GM06990 (cell line): ENCODE results near the gene CBX8.

ENCODE experiments used
- DNase-seq: peaks from one replicate; pipeline ENCODE4 v3.0.0-alpha.2; 2011; ENCODE audit not compliant: insufficient read length; ENCODE audit errors: extremely low read depth
- H3K27me3 ChIP-seq: replicated peaks from 2 replicates; pipeline ENCODE4 v1.6.0; 2011; ENCODE audit warnings: low read length; ENCODE audit not compliant: control insufficient read depth, insufficient read depth
- H3K36me3 ChIP-seq: 2 replicates; pipeline ENCODE4 v1.5.1; 2011; ENCODE audit warnings: low read length; ENCODE audit not compliant: control insufficient read depth, insufficient read depth
- H3K4me3 ChIP-seq: replicated peaks from 2 replicates; pipeline ENCODE4 v1.5.1; 2011; ENCODE audit warnings: low read depth, mild to moderate bottlenecking, control low read depth, low read length
- TF ChIP-seq, protein P1 (sequence below): IDR thresholded peaks from 2 replicates; pipeline ENCODE4 v1.5.1; 2011; ENCODE audit warnings: low read length, control low read depth, mild to moderate bottlenecking, inconsistent platforms; ENCODE audit not compliant: insufficient read depth, poor library complexity, severe bottlenecking

The CBX8 gene

DNA sequence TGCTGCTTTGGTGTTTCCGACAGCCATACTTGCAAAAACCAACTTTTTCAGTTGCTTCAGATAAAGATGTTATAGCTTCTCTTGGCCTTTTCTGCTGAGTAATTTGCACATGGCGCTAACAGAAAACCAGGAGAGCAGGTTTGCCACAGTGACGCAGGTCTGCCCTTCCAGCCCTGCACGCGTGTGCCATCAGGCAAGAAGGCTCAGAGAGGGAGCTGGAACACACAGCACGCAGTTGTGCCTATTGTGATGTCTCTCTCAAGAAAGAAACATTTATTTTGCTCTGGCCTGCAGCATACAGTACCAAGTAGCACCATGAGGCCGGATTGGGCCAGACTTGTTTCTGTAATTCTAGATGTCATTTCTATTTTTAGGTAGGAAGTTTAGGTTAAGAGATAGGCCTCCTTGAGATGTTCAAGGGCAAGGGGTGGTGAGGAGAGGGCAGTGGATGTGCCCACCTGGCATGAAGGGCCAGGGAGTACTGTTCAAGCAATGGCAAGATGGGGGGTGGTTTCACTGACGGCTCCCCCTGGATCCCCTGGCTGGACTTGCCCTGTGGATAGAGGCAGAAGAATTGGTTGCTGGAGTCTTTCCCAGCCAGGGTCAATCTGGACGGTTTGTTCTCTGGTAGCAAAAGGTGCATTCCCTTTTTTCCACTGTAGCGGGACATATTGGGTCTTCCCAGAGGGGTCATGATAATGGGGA is 17.1 kb downstream of the CBX8 start:
- DNase-seq = no peak
- H3K4me3 ChIP-seq = no peak overlapping the region
- no peaks in the 10 kb centered on the region for H3K36me3 ChIP-seq
- TF ChIP-seq, protein P1, sequence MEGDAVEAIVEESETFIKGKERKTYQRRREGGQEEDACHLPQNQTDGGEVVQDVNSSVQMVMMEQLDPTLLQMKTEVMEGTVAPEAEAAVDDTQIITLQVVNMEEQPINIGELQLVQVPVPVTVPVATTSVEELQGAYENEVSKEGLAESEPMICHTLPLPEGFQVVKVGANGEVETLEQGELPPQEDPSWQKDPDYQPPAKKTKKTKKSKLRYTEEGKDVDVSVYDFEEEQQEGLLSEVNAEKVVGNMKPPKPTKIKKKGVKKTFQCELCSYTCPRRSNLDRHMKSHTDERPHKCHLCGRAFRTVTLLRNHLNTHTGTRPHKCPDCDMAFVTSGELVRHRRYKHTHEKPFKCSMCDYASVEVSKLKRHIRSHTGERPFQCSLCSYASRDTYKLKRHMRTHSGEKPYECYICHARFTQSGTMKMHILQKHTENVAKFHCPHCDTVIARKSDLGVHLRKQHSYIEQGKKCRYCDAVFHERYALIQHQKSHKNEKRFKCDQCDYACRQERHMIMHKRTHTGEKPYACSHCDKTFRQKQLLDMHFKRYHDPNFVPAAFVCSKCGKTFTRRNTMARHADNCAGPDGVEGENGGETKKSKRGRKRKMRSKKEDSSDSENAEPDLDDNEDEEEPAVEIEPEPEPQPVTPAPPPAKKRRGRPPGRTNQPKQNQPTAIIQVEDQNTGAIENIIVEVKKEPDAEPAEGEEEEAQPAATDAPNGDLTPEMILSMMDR = no peak
- H3K27me3 ChIP-seq = peaks cover 1% of the 10 kb centered on the region; the same call in 1 of the 2 replicates

- no peak for DNase-seq
- Histone ChIP-seq H3K27me3 (peaks cover 1% of the 10 kb centered on the region; the same call in 1 of the 2 replicates), H3K4me3 (peak overlapping the region; percentile 69; the same call in 1 of the 2 replicates), H3K36me3 (no peaks in the 10 kb centered on the region)
- TF ChIP-seq, protein P1 = no peak
Observed at GRCh38 chr17:79779084-79779529, 17.8 kb downstream of the CBX8 start.

DNA sequence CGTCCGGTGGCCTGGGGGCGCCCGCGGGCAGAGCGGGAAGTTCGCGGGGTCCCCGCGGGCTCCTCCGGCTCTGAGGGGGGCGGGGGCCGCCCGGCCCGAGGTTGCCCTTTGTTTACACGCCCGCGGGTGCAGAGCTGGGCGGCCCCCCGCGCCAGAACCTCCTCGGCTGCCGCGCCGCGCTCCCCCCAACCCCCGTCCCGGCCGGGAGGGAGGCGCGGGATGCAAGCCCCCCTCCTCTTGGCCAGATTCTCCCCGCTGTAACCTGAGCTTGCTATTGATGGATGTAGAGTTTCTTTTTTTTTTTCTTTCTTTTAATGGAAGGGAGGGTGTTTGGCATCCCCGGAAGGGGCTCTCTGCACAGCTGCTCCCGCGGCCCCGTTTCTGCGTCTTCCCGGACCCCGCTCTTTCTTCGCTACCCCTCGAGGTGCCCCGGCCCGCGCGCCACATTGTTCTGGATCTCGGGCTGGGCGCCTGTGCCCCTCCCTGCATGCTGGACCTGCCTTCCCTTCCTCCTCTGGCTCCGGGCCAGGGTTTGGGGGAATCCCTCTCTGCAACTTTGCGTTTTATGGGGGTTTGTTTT is 18.3 kb downstream of the CBX8 start:
- H3K27me3 ChIP-seq = peaks cover 1% of the 10 kb centered on the region
- H3K36me3 ChIP-seq = no peaks in the 10 kb centered on the region
- TF ChIP-seq, protein P1 = no peak
- no peak for DNase-seq
- H3K4me3 ChIP-seq = peak overlapping the region; percentile 69

DNA sequence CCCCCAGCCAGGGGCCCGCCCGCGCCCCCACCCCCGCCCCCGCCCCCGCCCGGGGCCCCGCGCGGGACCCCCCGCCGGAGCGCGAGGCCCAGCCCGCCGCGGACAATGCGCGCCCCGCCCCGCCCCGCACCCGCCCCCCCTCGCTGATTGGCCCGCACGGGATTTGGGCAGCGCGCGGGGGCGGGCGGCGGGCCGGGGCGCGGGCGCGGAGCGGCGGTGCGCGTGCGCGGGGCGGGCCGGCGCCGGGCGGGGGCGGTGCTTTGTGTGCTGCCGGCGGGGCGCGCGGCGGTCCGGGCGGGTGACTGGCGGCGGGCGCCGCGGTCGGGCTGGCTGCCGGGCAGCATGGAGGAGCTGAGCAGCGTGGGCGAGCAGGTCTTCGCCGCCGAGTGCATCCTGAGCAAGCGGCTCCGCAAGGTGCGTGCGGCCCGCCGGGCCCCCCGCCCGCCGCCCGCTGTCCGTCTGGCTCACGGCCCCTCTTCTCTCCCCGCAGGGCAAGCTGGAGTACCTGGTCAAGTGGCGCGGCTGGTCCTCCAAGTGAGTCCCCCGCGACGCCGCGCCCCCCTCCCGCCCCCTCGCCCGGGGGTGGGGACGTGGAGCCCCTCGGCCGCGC is 18.9 kb downstream of the CBX8 start, which contains the start of gene CBX2:
TSS of gene CBX2 (plus strand) at position 255 of the 610 bp plus-strand sequence. CDS start at position 343, 88 bp downstream.
- DNase-seq = peak; percentile 80
- Histone ChIP-seq H3K36me3 (no peaks in the 10 kb centered on the region), H3K27me3 (peaks cover 1% of the 10 kb centered on the region), H3K4me3 (peak within 1 kb of the TSS; percentile 69)
- TF ChIP-seq, protein P1 = no peak

GRCh38 chr17:79777120-79777893 is 19.6 kb downstream of the CBX8 start:
- TF ChIP-seq, protein P1 = peak; percentile 30
- Histone ChIP-seq H3K27me3 (peaks cover 1% of the 10 kb centered on the region), H3K36me3 (no peaks in the 10 kb centered on the region), H3K4me3 (peak overlapping the region; percentile 60)
- peak; percentile 46 for DNase-seq
